Neural cell (in vitro differentiated cells): Measurements from ENCODE around the gene CYP4F3. TPM values are rescaled to one million over a fixed set of nuclear protein-coding genes. Genes with fewer than 3 reads are reported as not detected.
"Not testable (repeated sequence)": the region's sequence is repeated elsewhere in the genome, so short reads cannot be mapped to it uniquely, and the experiment has no call there.

Source experiments
- H2AFZ ChIP-seq: fragments of 200-600, 300-800 bp; sonication (generic), shearing (Covaris generic); 2 replicates; pipeline ENCODE4 v1.6.0; 2014; ENCODE audit warnings: low read depth, mild to moderate bottlenecking, antibody characterized with exemption, low read length, moderate library complexity
- H3F3A ChIP-seq: fragments of 200-600 bp; shearing (Covaris generic); 2 replicates; pipeline ENCODE4 v1.6.1; 2016; ENCODE audit warnings: mild to moderate bottlenecking, moderate library complexity, mixed read lengths, antibody characterized with exemption, low read length; ENCODE audit not compliant: insufficient read depth, poor library complexity, severe bottlenecking
- H3K27ac ChIP-seq: fragments of 200-600, 300-800 bp; sonication (generic), shearing (Covaris generic); 2 replicates; pipeline ENCODE4 v1.5.1; 2014; ENCODE audit warnings: mild to moderate bottlenecking, low read length, moderate library complexity
- H3K27me3 ChIP-seq: fragments of 300-800, 200-600 bp; sonication (generic), shearing (Covaris generic); 2 replicates; pipeline ENCODE4 v1.6.0; 2014; ENCODE audit warnings: mild to moderate bottlenecking, low read depth, low read length, moderate library complexity; ENCODE audit not compliant: insufficient read depth
- H3K36me3 ChIP-seq: fragments of 300-800, 200-600 bp; sonication (generic), shearing (Covaris generic); 2 replicates; pipeline ENCODE4 v1.5.1; 2014; ENCODE audit warnings: mild to moderate bottlenecking, antibody characterized with exemption, low read length, moderate library complexity; ENCODE audit not compliant: insufficient read depth
- H3K4me2 ChIP-seq: fragments of 300-800, 200-600 bp; sonication (generic), shearing (Covaris generic); 2 replicates; pipeline ENCODE4 v1.6.0; 2014; ENCODE audit warnings: mild to moderate bottlenecking, low read length
- H3K4me3 ChIP-seq: fragments of 300-800, 200-600 bp; sonication (generic), shearing (Covaris generic); 2 replicates; pipeline ENCODE4 v1.5.1; 2014; ENCODE audit warnings: mild to moderate bottlenecking, low read length, moderate library complexity
- H3K79me2 ChIP-seq: fragments of 200-600 bp; shearing (Covaris generic); replicated peaks from 2 replicates; pipeline ENCODE4 v1.6.0; 2014; ENCODE audit warnings: mild to moderate bottlenecking, low read length, moderate library complexity; ENCODE audit not compliant: insufficient read depth
- H3K9ac ChIP-seq: fragments of 300-800, 200-600 bp; sonication (generic), shearing (Covaris generic); 2 replicates; pipeline ENCODE4 v1.6.1; 2016; ENCODE audit warnings: mild to moderate bottlenecking, low read length, mixed read lengths
- H3K9me2 ChIP-seq: fragments of 200-600 bp; shearing (Covaris generic); 2 replicates; pipeline ENCODE4 v1.6.1; 2016; ENCODE audit warnings: mild to moderate bottlenecking, low read length, mixed read lengths; ENCODE audit not compliant: insufficient read depth
- H3K9me3 ChIP-seq: fragments of 200-600, 300-800 bp; sonication (generic), shearing (Covaris generic); 2 replicates; pipeline ENCODE4 v1.6.1; 2016; ENCODE audit warnings: mild to moderate bottlenecking, mixed run types, low read length, moderate library complexity, mixed read lengths
- H4K20me1 ChIP-seq: fragments of 200-600 bp; shearing (Covaris generic); 2 replicates; pipeline ENCODE4 v1.6.1; 2016; ENCODE audit warnings: mild to moderate bottlenecking, mixed run types; ENCODE audit not compliant: insufficient read depth
- EP300 ChIP-seq: fragments of 450-650 bp; conservative IDR thresholded peaks from 2 replicates; pipeline ENCODE4 v1.6.1; 2014; ENCODE audit warnings: antibody characterized with exemption, mild to moderate bottlenecking, moderate library complexity; ENCODE audit not compliant: poor library complexity, severe bottlenecking
- EZH2 ChIP-seq: fragments of 200-600, 300-800 bp; shearing (Covaris generic), sonication (generic); IDR thresholded peaks from 2 replicates; pipeline ENCODE4 v1.6.1; 2014; ENCODE audit warnings: antibody characterized with exemption, low read length, borderline replicate concordance, mild to moderate bottlenecking; ENCODE audit not compliant: insufficient read depth, poor library complexity, severe bottlenecking
- MXI1 ChIP-seq: fragments of 450-650 bp; conservative IDR thresholded peaks from 2 replicates; pipeline ENCODE4 v1.6.1; 2014; ENCODE audit warnings: antibody characterized with exemption, mild to moderate bottlenecking; ENCODE audit not compliant: poor library complexity, severe bottlenecking
- POLR2AphosphoS5 ChIP-seq: IDR thresholded peaks from 2 replicates; pipeline ENCODE4 v1.6.1; 2012
- RAD21 ChIP-seq: fragments of 450-650 bp; conservative IDR thresholded peaks from 2 replicates; pipeline ENCODE4 v1.6.1; 2014; ENCODE audit warnings: antibody characterized with exemption, mild to moderate bottlenecking, moderate library complexity
- SMC3 ChIP-seq: fragments of 450-650 bp; conservative IDR thresholded peaks from 2 replicates; pipeline ENCODE4 v1.6.1; 2014; ENCODE audit warnings: antibody characterized with exemption, mild to moderate bottlenecking, moderate library complexity; ENCODE audit not compliant: poor library complexity
- TAF1 ChIP-seq: IDR thresholded peaks from 2 replicates; pipeline ENCODE4 v1.6.1; 2012; ENCODE audit warnings: low read depth
- polyA minus RNA-seq: library from RNA; depleted of rRNA, polyadenylated mRNA; stranded (reverse); fragments of >200 nt; gene quantifications from 2 replicates; pipeline ENCODE4 v1.2.3, GENCODE V29; 2014
- polyA plus RNA-seq: library from polyadenylated mRNA; depleted of rRNA; stranded (reverse); fragments of >200 nt; gene quantifications from 2 replicates; pipeline ENCODE4 v1.2.3, GENCODE V29; 2014
- TF ChIP-seq, protein P1 (sequence below): fragments of 450-650 bp; IDR thresholded peaks from 2 replicates; pipeline ENCODE4 v1.5.1; 2014; ENCODE audit warnings: antibody characterized with exemption, mild to moderate bottlenecking, moderate library complexity; ENCODE audit not compliant: poor library complexity, severe bottlenecking
- TF ChIP-seq, protein P2 (sequence below): IDR thresholded peaks from 2 replicates; pipeline ENCODE4 v1.6.1; 2012; ENCODE audit warnings: borderline replicate concordance

The CYP4F3 gene, protein sequence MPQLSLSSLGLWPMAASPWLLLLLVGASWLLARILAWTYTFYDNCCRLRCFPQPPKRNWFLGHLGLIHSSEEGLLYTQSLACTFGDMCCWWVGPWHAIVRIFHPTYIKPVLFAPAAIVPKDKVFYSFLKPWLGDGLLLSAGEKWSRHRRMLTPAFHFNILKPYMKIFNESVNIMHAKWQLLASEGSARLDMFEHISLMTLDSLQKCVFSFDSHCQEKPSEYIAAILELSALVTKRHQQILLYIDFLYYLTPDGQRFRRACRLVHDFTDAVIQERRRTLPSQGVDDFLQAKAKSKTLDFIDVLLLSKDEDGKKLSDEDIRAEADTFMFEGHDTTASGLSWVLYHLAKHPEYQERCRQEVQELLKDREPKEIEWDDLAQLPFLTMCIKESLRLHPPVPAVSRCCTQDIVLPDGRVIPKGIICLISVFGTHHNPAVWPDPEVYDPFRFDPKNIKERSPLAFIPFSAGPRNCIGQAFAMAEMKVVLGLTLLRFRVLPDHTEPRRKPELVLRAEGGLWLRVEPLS
- polyA plus RNA-seq (not detected in 2 replicates), polyA minus RNA-seq (not detected in 2 replicates)

DNA sequence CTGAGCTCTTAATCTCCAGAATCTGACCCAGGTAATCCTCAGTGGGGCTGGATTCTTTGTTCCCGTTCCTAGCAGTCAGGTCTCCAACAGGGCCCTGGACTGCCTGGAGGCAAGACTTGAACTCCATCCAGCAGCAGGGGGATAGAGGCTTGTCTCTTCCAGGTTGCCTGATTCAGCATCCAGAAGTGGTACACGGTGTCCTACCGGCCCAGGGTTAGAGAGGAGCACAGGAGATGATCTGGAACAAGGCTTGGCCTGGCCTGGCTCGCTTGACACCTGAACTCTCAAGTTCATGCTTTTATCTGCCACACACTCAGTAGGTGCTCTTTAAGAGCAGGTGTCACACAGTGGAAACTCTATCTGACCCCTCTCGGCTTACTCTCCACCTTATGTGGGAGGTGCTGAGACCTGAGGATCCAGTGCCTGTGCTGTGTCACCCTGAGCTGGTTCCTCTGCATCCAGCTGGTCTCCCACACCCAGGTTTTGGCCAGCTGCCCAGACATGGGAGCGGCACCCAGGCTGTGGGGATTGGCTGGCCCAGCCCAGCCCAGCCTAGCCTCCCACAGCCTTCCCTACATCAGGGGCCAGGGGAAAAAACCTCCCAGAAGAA, at the start of gene CYP4F3:
CYP4F3 (plus strand) TSS at position 604 of the 610 bp plus-strand sequence. CDS start 519 bp downstream, outside the sequence.
- H3K9ac ChIP-seq, result no peak within 1 kb of the TSS
- H2AFZ ChIP-seq, result no peak within 1 kb of the TSS
- no peaks in the 10 kb centered on the region for H3K9me2 ChIP-seq
- H3K79me2 ChIP-seq, result no peaks in the 10 kb centered on the region
- H3K4me3 ChIP-seq, result no peak within 1 kb of the TSS
- H3F3A ChIP-seq, result no peaks in the 10 kb centered on the region
- TF ChIP-seq, protein P1, sequence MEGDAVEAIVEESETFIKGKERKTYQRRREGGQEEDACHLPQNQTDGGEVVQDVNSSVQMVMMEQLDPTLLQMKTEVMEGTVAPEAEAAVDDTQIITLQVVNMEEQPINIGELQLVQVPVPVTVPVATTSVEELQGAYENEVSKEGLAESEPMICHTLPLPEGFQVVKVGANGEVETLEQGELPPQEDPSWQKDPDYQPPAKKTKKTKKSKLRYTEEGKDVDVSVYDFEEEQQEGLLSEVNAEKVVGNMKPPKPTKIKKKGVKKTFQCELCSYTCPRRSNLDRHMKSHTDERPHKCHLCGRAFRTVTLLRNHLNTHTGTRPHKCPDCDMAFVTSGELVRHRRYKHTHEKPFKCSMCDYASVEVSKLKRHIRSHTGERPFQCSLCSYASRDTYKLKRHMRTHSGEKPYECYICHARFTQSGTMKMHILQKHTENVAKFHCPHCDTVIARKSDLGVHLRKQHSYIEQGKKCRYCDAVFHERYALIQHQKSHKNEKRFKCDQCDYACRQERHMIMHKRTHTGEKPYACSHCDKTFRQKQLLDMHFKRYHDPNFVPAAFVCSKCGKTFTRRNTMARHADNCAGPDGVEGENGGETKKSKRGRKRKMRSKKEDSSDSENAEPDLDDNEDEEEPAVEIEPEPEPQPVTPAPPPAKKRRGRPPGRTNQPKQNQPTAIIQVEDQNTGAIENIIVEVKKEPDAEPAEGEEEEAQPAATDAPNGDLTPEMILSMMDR, result no peak
- no peak for TF ChIP-seq MXI1
- no peak for TF ChIP-seq POLR2AphosphoS5
- no peak for TF ChIP-seq RAD21
- TF ChIP-seq, protein P2, sequence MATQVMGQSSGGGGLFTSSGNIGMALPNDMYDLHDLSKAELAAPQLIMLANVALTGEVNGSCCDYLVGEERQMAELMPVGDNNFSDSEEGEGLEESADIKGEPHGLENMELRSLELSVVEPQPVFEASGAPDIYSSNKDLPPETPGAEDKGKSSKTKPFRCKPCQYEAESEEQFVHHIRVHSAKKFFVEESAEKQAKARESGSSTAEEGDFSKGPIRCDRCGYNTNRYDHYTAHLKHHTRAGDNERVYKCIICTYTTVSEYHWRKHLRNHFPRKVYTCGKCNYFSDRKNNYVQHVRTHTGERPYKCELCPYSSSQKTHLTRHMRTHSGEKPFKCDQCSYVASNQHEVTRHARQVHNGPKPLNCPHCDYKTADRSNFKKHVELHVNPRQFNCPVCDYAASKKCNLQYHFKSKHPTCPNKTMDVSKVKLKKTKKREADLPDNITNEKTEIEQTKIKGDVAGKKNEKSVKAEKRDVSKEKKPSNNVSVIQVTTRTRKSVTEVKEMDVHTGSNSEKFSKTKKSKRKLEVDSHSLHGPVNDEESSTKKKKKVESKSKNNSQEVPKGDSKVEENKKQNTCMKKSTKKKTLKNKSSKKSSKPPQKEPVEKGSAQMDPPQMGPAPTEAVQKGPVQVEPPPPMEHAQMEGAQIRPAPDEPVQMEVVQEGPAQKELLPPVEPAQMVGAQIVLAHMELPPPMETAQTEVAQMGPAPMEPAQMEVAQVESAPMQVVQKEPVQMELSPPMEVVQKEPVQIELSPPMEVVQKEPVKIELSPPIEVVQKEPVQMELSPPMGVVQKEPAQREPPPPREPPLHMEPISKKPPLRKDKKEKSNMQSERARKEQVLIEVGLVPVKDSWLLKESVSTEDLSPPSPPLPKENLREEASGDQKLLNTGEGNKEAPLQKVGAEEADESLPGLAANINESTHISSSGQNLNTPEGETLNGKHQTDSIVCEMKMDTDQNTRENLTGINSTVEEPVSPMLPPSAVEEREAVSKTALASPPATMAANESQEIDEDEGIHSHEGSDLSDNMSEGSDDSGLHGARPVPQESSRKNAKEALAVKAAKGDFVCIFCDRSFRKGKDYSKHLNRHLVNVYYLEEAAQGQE, result no peak
- no peak for TF ChIP-seq EP300
- no peak for TF ChIP-seq TAF1
- TF ChIP-seq SMC3, result no peak
- H3K36me3 ChIP-seq, result no peaks in the 10 kb centered on the region
- no peaks in the 10 kb centered on the region for H4K20me1 ChIP-seq
- H3K27ac ChIP-seq, result no peak within 1 kb of the TSS
- no peaks in the 10 kb centered on the region for H3K27me3 ChIP-seq
- no peaks in the 10 kb centered on the region for H3K9me3 ChIP-seq
- no peak within 1 kb of the TSS for H3K4me2 ChIP-seq

DNA sequence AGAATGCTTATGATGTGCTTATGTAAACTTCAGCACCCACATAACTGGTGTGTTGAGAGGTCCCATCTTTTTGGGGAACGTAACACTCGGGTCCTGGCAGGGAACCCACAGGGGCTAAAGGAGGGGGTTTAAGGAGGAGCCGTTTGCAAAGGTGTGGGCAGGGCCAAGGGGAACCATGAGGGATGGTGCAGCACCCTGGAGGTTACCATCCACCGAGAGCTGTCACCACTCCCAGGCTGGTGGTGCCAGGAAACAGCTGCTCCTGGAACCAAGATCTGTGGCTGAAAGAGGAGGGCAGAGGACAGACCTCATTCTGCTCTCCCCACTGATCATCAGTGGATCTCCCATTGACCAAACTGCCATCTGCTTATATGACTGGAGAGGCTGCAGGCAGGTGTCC, 48.9 kb upstream of the CYP4F3 start:
- Histone ChIP-seq H3K9me3 (peaks cover 4% of the 10 kb centered on the region), H3K9me2 (no peaks in the 10 kb centered on the region)
- TF ChIP-seq, protein P2, result no peak
- TF ChIP-seq, protein P1, result no peak
- TF ChIP-seq MXI1, result no peak
- TF ChIP-seq EZH2, result no peak
- no peak for TF ChIP-seq SMC3

DNA sequence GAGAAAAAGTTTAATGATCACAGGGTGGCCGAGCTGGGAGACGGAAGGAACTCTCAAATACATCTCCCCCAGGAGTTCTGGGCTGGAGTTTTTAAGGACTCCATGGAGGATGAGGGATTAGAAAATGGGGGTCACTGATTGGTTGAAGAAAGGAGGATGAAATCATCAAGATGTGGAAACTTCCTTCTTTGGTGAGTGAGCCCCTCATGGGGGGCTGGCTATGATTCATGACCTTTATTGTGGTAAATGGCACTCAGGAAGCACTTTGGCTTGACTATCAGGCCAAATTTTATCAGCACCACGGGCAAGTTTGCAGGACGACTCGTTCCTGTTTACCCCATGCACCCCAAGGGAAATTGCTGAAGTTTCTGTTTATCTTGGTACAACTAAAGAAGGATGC, 48.2 kb upstream of the CYP4F3 start:
- not testable (repeated sequence) for H4K20me1 ChIP-seq, H3K4me3 ChIP-seq, H3K9ac ChIP-seq, H3K36me3 ChIP-seq, H3K27ac ChIP-seq, H3K79me2 ChIP-seq, H3K27me3 ChIP-seq, H2AFZ ChIP-seq, H3F3A ChIP-seq, H3K9me2 ChIP-seq, H3K4me2 ChIP-seq, H3K9me3 ChIP-seq

More for the DNA sequence above, 48.9 kb upstream of the CYP4F3 start:
- Histone ChIP-seq H3K36me3 (no peaks in the 10 kb centered on the region), H4K20me1 (no peaks in the 10 kb centered on the region), H3K9ac (no peak overlapping the region), H3K27me3 (no peaks in the 10 kb centered on the region), H3K4me2 (no peak overlapping the region), H2AFZ (no peak overlapping the region), H3K27ac (no peak overlapping the region), H3F3A (no peaks in the 10 kb centered on the region), H3K79me2 (no peaks in the 10 kb centered on the region), H3K4me3 (no peak overlapping the region)
